Motor neuron (in vitro differentiated cells): ENCODE measurements around the gene PIAS1. TPM values are rescaled to one million over a fixed set of nuclear protein-coding genes. Genes with fewer than 3 reads are reported as not detected.
"Not testable (repeated sequence)": the region's sequence is repeated elsewhere in the genome, so short reads cannot be mapped to it uniquely, and the experiment has no call there.

ENCODE experiments used
- ATAC-seq, 8 experiments: fragments of 200-7000 bp; cut with Tn5 transposase; replicated peaks in 6 of 8; 2 replicates each; pipeline ENCODE4 v1.8.0; 2021; ENCODE audit warnings: mild to moderate bottlenecking in 8 of 8, moderate library complexity in 8 of 8
- H3K27ac ChIP-seq, 2 donors: fragments of 250-450 bp; sonication (Bioruptor Pico); 2 replicates each; pipeline ENCODE4 v1.9.0; 2021; ENCODE audit warnings: antibody characterized with exemption in 2 of 2, mild to moderate bottlenecking in 2 of 2, moderate library complexity in 1 of 2
- H3K4me1 ChIP-seq, 2 donors: fragments of 250-450 bp; sonication (Bioruptor Pico); replicated peaks in 1 of 2; 2 replicates each; pipeline ENCODE4 v1.6.1; 2021; ENCODE audit warnings: antibody characterized with exemption in 2 of 2, mild to moderate bottlenecking in 2 of 2, moderate library complexity in 1 of 2
- H3K4me3 ChIP-seq, 5 donors: fragments of 250-450 bp; sonication (Bioruptor Pico); 2 replicates each; pipeline ENCODE4 v1.9.0; 2021; ENCODE audit warnings: antibody characterized with exemption in 5 of 5, mild to moderate bottlenecking in 5 of 5, moderate library complexity in 4 of 5
- WGBS, 10 experiments: fragments of 450-650 bp; shearing (Covaris generic); methylation state at CpG; one replicate each; pipeline ENCODE4 v1.0.0; 2022; 5-methylcytosine and 5-hydroxymethylcytosine counted together
- in situ Hi-C, 9 experiments: fragments of 400-800 bp; cut with MboI; loops; one replicate each; pipeline ENCODE4 v1.15.0; 2021; ENCODE audit warnings: low sequenced_read_pairs in 9 of 9, low pct_unique_long_range_greater_than_20kb in 2 of 9; ENCODE audit not compliant: unreplicated experiment in 9 of 9
- total RNA-seq, 8 experiments: library from RNA; unstranded; fragments of 300-600 nt; gene quantifications; 2 replicates each; pipeline versions ENCODE4 v1.2.3 to v1.2.4, GENCODE V29; 2022

Gene PIAS1
- total RNA-seq, 8 experiments from 2014 or later, result 20.5 to 47.4 (median 31.3) TPM

GRCh38 chr15:68196445-68197169 lies 142.5 kb downstream of the PIAS1 start:
- no peak for ATAC-seq
- Histone ChIP-seq H3K4me1 (peaks cover 12 to 14% of the 10 kb centered on the region in 2 donors), H3K4me3 (no peak overlapping the region), H3K27ac (no peak overlapping the region)
- in situ Hi-C loops, result no loop called here
- 92 to 100% (median 97%) methylated on average over 1 to 8 of the region's 17 CpGs; no CpG with 5 or more reads in 4 of the 10 experiments for WGBS, 10 experiments

DNA sequence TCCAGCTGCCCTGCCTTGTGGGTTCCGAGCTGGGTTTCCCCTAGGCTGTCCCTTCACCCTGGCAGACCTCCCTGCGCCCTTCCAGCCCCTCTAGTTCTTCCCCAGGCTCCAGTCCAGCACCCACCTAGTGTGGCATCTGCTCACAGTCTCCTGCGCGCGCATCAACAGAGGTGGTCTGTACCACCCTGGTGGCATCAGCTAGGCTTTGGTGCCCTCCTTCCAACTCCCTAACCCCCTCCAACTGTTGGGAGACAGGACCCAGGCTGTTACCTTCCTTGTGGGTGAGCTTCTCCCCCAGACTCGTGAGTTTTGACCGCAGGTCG lies 143.0 kb downstream of the PIAS1 start:
- no peak overlapping the region for H3K27ac ChIP-seq
- no peak overlapping the region for H3K4me3 ChIP-seq
- WGBS, 10 experiments, result 87 to 100% (median 100%) methylated on average over 1 to 4 of the region's 8 CpGs; no CpG with 5 or more reads in 5 of the 10 experiments
- ATAC-seq, result no peak
- in situ Hi-C loops, result no loop called here
- H3K4me1 ChIP-seq, result peaks cover 17 to 19% of the 10 kb centered on the region in 2 donors

GRCh38 chr15:68197661-68198437 lies 143.7 kb downstream of the PIAS1 start:
- Histone ChIP-seq H3K4me1 (peaks cover 20% of the 10 kb centered on the region in 2 donors), H3K27ac (no peak overlapping the region), H3K4me3 (no peak overlapping the region)
- no peak for ATAC-seq
- in situ Hi-C loops, result no loop called here
- 71 to 100% (median 82%) methylated on average over 2 to 4 of the region's 11 CpGs; no CpG with 5 or more reads in 6 of the 10 experiments for WGBS, 10 experiments

DNA sequence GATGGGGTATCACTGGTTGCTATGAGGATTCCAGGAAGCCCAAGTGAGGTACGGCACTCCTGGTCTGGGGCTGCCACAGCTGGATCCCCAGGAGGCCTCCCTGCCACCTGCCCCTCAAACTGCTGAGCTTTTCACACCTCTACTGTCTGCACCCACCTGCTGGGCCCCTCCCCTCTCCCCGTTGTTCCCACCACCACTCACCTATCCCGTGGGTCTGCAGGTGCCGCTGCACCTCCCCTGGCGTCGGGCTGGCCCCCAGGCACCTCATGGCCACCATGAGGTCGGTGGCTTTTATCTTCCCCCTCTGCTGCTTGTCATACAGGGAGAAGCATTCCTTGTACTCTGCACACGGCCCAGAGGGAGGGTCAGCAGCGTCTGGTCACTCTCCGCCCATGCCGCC lies 145.2 kb downstream of the PIAS1 start:
- Histone ChIP-seq H3K4me1 (peaks cover 20% of the 10 kb centered on the region in 2 donors), H3K4me3 (no peak overlapping the region), H3K27ac (no peak overlapping the region)
- WGBS, 10 experiments, result 51 to 100% (median 87%) methylated on average over 1 to 4 of the region's 11 CpGs; no CpG with 5 or more reads in 4 of the 10 experiments
- peak in 1 of 8 experiments; percentile 18 for ATAC-seq
- in situ Hi-C loops, result no loop called here

GRCh38 chr15:68200016-68200861 lies 146.1 kb downstream of the PIAS1 start:
- Histone ChIP-seq H3K4me3 (no peak overlapping the region), H3K27ac (no peak overlapping the region), H3K4me1 (peaks cover 23% of the 10 kb centered on the region in 2 donors)
- ATAC-seq, result peak; percentile 19 to 85 (median 58)
- in situ Hi-C loops, result no loop called here
- 66 to 100% (median 90%) methylated on average over 1 to 5 of the region's 16 CpGs; no CpG with 5 or more reads in 5 of the 10 experiments for WGBS, 10 experiments

DNA sequence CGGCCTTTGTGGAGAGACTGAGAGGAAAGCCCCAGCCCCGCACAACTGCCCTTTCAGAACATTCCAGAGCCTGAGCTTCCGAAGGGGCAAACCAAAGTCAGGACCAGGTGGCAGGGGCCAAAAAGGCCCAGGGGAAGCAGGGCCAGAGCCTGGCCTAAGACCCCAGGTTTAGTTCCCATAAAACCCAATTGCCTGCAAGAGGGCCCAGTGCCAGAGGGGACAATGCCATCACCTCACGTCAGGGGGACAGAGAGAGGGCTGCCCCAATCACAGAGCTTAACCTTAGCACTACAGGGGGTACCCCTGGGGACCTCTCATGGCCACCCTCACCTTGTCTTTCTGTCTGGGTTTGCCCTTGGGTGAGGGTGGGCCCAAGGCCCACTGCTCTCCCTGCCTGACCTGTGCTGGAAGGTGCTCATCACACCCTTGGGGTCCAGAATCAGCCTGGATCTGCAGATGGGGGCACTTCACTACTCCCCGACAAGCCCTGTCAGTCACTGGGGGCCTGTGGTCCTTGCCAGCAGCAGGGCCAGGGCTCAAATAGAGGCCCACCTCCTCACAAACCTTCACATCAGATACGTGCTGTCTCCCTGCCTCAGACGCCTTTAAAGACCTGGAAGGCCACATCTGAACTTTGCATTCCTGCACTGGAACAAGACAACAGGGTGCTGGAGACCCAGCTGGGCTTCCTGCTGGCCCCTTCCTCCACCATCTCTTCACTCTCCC lies 147.2 kb downstream of the PIAS1 start:
- WGBS, 10 experiments, result 80 to 100% (median 100%) methylated on average over 1 to 3 of the region's 7 CpGs; no CpG with 5 or more reads in 5 of the 10 experiments
- Histone ChIP-seq H3K4me1 (peaks cover 24 to 29% of the 10 kb centered on the region in 2 donors), H3K4me3 (no peak overlapping the region), H3K27ac (no peak overlapping the region)
- ATAC-seq, result no peak
- in situ Hi-C loops, result no loop called here

GRCh38 chr15:68201879-68202261 lies 147.8 kb downstream of the PIAS1 start:
- no peak for ATAC-seq
- WGBS, 10 experiments, result 33 to 94% (median 50%) methylated on average over 1 to 3 of the region's 3 CpGs; no CpG with 5 or more reads in 3 of the 10 experiments
- in situ Hi-C loops, result no loop called here

GRCh38 chr15:68202994-68203393 lies 148.9 kb downstream of the PIAS1 start:
- H3K27ac ChIP-seq, H3K4me3 ChIP-seq, ATAC-seq, in situ Hi-C loops: not testable (repeated sequence)
- WGBS, 10 experiments, result 71 to 100% (median 94%) methylated on average over 3 to 7 of the region's 7 CpGs; no CpG with 5 or more reads in 3 of the 10 experiments
- H3K4me1 ChIP-seq, result peaks cover 24 to 29% of the 10 kb centered on the region in 2 donors

More at GRCh38 chr15:68201879-68202261, 147.8 kb downstream of the PIAS1 start:
- peaks cover 24 to 29% of the 10 kb centered on the region in 2 donors for H3K4me1 ChIP-seq
- H3K4me3 ChIP-seq, result no peak overlapping the region
- no peak overlapping the region for H3K27ac ChIP-seq

GRCh38 chr15:68203486-68203885 lies 149.4 kb downstream of the PIAS1 start:
- in situ Hi-C loops, result no loop called here

DNA sequence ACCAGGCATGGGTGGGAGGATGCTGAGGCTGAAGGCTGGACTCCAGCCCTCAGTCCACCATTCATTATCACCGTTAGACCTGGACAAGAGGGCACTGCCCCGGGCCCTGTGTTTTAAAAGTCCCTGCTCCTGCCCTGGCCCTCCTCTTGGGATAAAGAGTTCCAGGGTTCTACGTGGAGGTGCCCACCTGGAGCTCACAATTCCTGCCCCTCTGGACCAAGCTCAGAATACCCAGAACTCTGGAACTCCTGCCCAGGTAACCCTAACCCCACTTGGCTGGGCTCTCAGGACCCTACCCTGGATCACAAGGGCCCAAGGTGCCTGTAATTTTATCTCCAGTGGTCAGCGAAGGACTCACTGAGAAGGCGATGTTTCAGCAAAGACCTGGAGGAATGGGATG lies 149.8 kb downstream of the PIAS1 start:
- no peak overlapping the region for H3K27ac ChIP-seq
- 83 to 100% methylated on average over 2 of the region's 5 CpGs; no CpG with 5 or more reads in 8 of the 10 experiments for WGBS, 10 experiments
- H3K4me1 ChIP-seq, result peaks cover 24 to 29% of the 10 kb centered on the region in 2 donors
- ATAC-seq, result no peak
- H3K4me3 ChIP-seq, result no peak overlapping the region
- in situ Hi-C loops, result no loop called here

More at GRCh38 chr15:68203486-68203885, 149.4 kb downstream of the PIAS1 start:
- WGBS, 10 experiments, result 75 to 100% (median 96%) methylated on average over 2 to 5 of the region's 5 CpGs; no CpG with 5 or more reads in 4 of the 10 experiments
- no peak overlapping the region for H3K27ac ChIP-seq
- peaks cover 24 to 29% of the 10 kb centered on the region in 2 donors for H3K4me1 ChIP-seq
- H3K4me3 ChIP-seq, result no peak overlapping the region
- ATAC-seq, result no peak

- in situ Hi-C loops, result no loop called here
- WGBS, 10 experiments, result 90 to 100% (median 100%) methylated on average over 2 to 4 of the region's 7 CpGs; no CpG with 5 or more reads in 7 of the 10 experiments
- H3K27ac ChIP-seq, result no peak overlapping the region
- H3K4me1 ChIP-seq, result peaks cover 24 to 28% of the 10 kb centered on the region in 2 donors
- no peak for ATAC-seq
- no peak overlapping the region for H3K4me3 ChIP-seq
These were observed 150.2 kb downstream of the PIAS1 start for GRCh38 chr15:68204361-68204760.
